Neural crest cell (in vitro differentiated cells): Measurements from ENCODE around the gene NTNG1. TPM values are rescaled to one million over a fixed set of nuclear protein-coding genes. Genes with fewer than 3 reads are reported as not detected.

Experiments used
- DNase-seq: peaks from one replicate; pipeline ENCODE4 v3.0.0; 2021; ENCODE audit warnings: low read depth, mixed read lengths, low spot score
- H3K27ac Mint-ChIP-seq: one replicate; pipeline ENCODE4 v1.8.0; 2021; ENCODE audit warnings: mild to moderate bottlenecking, mixed read lengths; ENCODE audit not compliant: unreplicated experiment
- H3K27me3 Mint-ChIP-seq: 2 replicates; pipeline ENCODE4 v1.8.0; 2021; ENCODE audit warnings: low read depth, mild to moderate bottlenecking, mixed read lengths
- H3K36me3 Mint-ChIP-seq: 2 replicates; pipeline ENCODE4 v1.8.0; 2021; ENCODE audit warnings: low read depth, mild to moderate bottlenecking, mixed read lengths
- H3K4me1 Mint-ChIP-seq: 2 replicates; pipeline ENCODE4 v1.8.0; 2021; ENCODE audit warnings: mixed read lengths
- H3K4me3 Mint-ChIP-seq: one replicate; pipeline ENCODE4 v1.8.0; 2021; ENCODE audit warnings: mild to moderate bottlenecking, mixed read lengths
- H3K9me3 Mint-ChIP-seq: 2 replicates; pipeline ENCODE4 v1.8.0; 2021; ENCODE audit warnings: mixed read lengths
- CTCF ChIP-seq: fragments of 200-600 bp; sonication (generic); conservative IDR thresholded peaks from 2 replicates; pipeline ENCODE4 v1.5.0; 2021; ENCODE audit warnings: antibody characterized with exemption, mild to moderate bottlenecking
- total RNA-seq: library from RNA; stranded (reverse); gene quantifications from 2 replicates; pipeline ENCODE4 v1.2.1, GENCODE V29; 2021

NTNG1 gene
- total RNA-seq, 1 donor from 2014 or later, result 1.1 TPM

GRCh38 chr1:107474877-107475612 is 334.2 kb downstream of the NTNG1 start:
- Mint-ChIP-seq H3K36me3 (no peaks in the 10 kb centered on the region), H3K4me1 (no peaks in the 10 kb centered on the region), H3K4me3 (no peak overlapping the region), H3K27me3 (no peaks in the 10 kb centered on the region), H3K27ac (no peak overlapping the region), H3K9me3 (peaks cover 2% of the 10 kb centered on the region)
- no peak for TF ChIP-seq CTCF
- no peak for DNase-seq

GRCh38 chr1:107477233-107477632 is 336.4 kb downstream of the NTNG1 start:
- no peaks in the 10 kb centered on the region for H3K27me3 Mint-ChIP-seq
- no peak overlapping the region for H3K27ac Mint-ChIP-seq
- peak; percentile 49 for TF ChIP-seq CTCF
- H3K4me1 Mint-ChIP-seq, result no peaks in the 10 kb centered on the region
- no peak for DNase-seq
- no peaks in the 10 kb centered on the region for H3K36me3 Mint-ChIP-seq
- no peaks in the 10 kb centered on the region for H3K9me3 Mint-ChIP-seq
- H3K4me3 Mint-ChIP-seq, result no peak overlapping the region

- Mint-ChIP-seq H3K4me3 (no peak overlapping the region), H3K27me3 (no peaks in the 10 kb centered on the region), H3K27ac (no peak overlapping the region), H3K9me3 (no peaks in the 10 kb centered on the region), H3K36me3 (no peaks in the 10 kb centered on the region), H3K4me1 (no peaks in the 10 kb centered on the region)
- TF ChIP-seq CTCF, result no peak
- DNase-seq, result no peak
Observed at GRCh38 chr1:107479865-107480350, 339.1 kb downstream of the NTNG1 start.

- H3K27me3 Mint-ChIP-seq, result no peaks in the 10 kb centered on the region
- no peak overlapping the region for H3K4me3 Mint-ChIP-seq
- TF ChIP-seq CTCF, result no peak
- H3K36me3 Mint-ChIP-seq, result no peaks in the 10 kb centered on the region
- no peak overlapping the region for H3K27ac Mint-ChIP-seq
- no peaks in the 10 kb centered on the region for H3K4me1 Mint-ChIP-seq
- H3K9me3 Mint-ChIP-seq, result no peaks in the 10 kb centered on the region
- no peak for DNase-seq
Observed at GRCh38 chr1:107480548-107481415, 339.9 kb downstream of the NTNG1 start.

- Mint-ChIP-seq H3K27me3 (no peaks in the 10 kb centered on the region), H3K27ac (no peak overlapping the region), H3K9me3 (no peaks in the 10 kb centered on the region)
Observed at GRCh38 chr1:107481756-107482384, 341.0 kb downstream of the NTNG1 start.

More at GRCh38 chr1:107481756-107482384, 341.0 kb downstream of the NTNG1 start:
- DNase-seq, result no peak
- H3K4me1 Mint-ChIP-seq, result no peaks in the 10 kb centered on the region
- TF ChIP-seq CTCF, result no peak
- no peak overlapping the region for H3K4me3 Mint-ChIP-seq
- H3K36me3 Mint-ChIP-seq, result no peaks in the 10 kb centered on the region
